GM21529 (cell line): ENCODE results near the gene NUDT22.

Experiments used
- ATAC-seq: cut with Tn5 transposase; IDR thresholded peaks from one replicate; pipeline ENCODE4 v1.9.1; 2021; ENCODE audit not compliant: unreplicated experiment

NUDT22 gene

DNA sequence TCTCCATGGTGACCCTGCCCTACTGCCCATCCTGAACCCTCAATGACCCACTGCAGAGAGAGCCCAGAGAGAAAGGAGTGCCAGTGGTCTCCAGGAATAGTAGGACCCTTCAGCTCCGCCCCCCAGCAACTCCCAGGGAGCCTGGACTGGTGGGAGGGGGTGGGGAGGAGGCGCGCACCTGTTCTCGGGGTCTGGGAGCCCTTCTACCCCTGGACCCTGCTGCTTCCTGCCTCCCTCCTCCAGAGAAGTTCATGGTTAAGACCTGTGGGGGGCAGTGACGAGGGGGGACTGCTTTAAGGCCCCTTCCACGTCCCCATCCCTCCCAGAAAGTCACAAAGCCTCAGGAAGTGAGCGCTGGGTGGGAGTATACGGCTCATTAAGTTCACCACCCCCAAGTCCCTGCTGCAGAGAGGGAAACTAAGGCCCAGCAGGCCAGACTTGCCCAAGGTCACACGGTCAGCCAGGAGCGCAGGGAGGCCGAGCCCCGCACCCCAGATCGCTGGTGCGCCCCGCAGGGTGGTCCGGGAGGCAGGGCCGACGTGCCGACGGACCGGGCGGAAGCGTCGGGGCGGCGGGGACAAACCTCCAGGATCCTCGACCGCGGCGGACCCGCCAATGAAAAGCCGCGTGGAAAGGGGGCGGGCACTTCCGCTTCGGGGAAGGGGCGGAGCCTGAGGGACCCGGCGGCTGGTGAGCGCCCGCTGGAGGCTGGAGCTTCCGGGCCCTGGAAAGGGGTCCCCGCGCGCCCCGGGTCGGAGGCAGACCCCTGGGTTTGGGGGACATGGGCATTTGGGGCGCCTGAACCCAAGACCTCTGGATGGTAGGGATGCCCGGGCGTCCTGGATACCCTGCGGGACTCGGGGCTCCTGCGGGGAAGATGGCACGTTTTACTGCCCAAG is at the start of gene NUDT22, which contains the start of gene TRPT1:
TSS of gene NUDT22 (plus strand) at position 667 of the 899 bp plus-strand sequence. CDS start 379 bp downstream, outside the sequence.
TSS of gene TRPT1 (minus strand) at position 579 of the 899 bp plus-strand sequence. CDS start at position 253, 326 bp downstream.
- ATAC-seq, result peak; percentile 42

- no peak for ATAC-seq
Observed at GRCh38 chr11:64176751-64177150, 49.3 kb upstream of the NUDT22 start.

- no peak for ATAC-seq
Observed at GRCh38 chr11:64178203-64178602, 47.9 kb upstream of the NUDT22 start.

DNA sequence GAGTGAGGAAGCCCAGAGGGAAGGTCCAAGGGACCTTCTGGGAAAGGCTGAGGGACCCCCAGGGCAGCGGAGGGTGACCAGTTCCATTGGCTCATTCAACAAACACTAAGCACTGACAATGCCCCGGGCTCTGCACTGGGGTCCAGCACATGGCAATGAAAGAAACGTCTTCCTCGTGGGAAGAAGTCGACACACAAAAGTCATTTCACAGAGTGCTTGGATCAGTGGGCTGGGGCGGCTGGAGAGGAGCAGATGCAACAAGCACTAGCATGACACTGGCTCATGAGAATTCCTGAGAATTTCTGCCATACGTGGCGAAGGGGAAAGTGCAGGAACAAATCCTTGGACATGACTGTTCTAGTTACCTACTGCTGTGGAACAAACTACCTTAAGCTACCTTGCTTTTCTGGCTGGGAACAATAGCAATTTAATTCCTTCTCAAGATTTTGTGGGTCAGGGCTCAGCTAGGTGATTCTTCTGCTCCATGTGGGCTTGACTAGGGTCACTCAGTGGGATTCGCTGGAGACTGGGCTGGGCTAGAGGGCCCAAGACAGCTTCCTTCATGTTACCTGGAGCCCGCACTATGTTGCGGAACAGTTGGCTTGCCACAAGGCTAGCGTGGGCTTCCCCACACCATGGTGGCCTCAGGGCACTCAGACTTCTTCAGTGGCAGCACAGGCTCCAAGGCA is 47.0 kb upstream of the NUDT22 start:
- ATAC-seq, result no peak

- ATAC-seq, result no peak
Observed at GRCh38 chr11:64180891-64181290, 45.2 kb upstream of the NUDT22 start.

DNA sequence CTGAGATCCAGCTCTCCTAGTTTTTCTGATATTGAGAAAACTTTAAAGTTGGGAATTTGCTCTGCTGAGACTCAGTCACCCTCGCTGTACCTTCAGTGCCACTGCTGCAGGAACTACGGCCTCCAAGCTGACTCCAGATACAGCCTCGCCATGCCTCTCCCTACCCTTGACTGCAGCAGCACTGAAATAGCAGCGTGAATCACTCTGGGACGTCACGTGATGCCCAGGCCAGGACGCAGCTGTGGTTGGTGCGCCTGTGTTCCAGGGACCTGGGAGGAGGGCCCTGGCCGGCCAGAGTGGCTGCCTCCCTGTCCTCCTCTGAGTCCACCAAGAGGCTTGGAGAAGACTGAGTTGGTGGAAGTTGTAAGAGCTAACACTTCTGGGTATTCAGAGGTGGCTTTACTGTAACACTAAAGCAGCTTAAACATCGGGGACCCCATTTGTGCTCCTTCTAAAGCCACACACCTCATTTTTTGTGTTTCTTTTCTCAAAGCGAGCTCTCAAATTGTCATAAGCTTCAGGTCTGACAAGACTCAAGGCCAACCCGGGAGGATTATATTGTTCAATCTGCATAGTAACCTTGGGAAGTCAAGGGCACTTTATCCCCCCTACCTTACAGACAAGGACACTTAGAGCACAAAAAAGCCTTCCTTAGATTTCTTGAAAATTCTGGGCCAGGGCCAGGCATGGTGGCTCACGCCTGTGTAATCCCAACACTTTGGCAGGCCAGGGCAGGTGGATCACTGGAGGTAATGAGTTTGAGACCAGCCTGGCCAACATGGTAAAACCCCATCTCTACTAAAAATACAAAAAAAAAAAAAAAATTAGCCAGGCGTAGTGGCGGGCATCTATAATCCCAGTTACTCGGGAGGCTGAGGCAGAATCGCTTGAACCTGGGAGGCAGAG is 44.3 kb upstream of the NUDT22 start:
- no peak for ATAC-seq

- ATAC-seq, result no peak
Observed at GRCh38 chr11:64183890-64184289, 42.2 kb upstream of the NUDT22 start.

DNA sequence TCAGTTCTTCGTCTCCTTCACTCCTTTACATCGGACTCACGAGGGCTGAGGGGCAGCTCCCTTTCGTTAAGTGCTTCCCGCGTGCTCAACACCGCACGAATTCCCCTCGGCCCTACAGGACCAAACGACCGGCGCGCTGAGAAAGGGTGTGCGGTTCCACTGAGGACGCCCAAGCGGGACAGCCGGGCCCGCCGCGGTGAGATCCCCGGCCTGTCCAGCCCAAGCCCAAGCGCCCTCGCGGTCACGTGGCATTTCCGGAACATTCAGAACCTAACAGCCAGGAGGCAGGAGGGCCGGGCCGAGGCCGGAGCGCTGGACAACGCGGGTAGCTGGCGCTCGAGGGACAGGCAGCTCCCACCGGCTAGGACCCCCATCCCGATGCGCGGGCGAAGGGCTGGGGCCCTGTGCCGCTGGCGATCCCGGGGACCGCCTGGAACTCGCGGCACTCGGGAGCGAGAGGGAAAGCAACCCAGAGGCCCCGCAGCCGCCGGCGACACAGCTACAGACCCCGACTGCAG is 40.8 kb upstream of the NUDT22 start:
- peak; percentile 20 for ATAC-seq

DNA sequence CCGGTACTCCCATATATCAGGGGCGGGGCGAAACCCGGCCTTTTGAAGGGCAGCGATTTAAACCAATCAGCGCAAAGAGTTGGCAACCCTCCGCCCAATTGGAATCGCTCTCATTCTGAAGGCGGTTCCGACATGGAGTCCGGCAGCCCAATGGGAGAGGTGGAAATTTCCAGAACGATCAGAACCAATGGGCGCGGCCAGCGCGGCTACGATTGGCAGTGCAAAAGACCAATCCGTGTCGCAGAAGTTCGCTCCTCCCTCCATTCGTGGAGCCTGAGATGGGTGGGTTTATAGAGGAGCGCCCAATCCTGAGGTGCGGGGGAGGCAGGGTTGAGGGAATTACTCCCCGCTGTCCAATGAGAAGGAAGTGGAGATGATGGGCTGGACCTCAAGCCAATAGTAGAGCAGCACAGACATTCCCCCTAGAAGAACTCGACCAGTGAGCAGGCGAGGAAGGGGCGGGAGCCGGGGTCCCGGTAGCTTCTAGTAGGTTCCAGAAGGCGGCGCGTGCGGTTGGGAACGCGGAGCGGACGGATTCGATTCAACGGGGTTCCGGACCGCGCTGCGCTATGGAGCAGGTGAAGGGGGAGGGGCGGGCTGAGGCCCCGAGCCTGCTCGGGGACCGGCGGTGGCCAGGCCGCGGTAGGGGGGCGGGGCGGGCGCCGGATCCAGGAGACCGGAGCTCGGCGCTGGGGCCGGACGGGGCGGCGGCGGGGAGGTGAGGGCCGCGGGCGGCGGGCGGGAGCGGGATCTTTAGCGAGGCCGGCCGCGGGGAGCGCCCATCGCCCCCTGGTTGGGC is 40.2 kb upstream of the NUDT22 start, which contains the start of gene STIP1:
TSS of gene STIP1 (plus strand) at position 479 of the 799 bp plus-strand sequence. CDS start at position 570, 91 bp downstream.
- ATAC-seq, result peak; percentile 77

DNA sequence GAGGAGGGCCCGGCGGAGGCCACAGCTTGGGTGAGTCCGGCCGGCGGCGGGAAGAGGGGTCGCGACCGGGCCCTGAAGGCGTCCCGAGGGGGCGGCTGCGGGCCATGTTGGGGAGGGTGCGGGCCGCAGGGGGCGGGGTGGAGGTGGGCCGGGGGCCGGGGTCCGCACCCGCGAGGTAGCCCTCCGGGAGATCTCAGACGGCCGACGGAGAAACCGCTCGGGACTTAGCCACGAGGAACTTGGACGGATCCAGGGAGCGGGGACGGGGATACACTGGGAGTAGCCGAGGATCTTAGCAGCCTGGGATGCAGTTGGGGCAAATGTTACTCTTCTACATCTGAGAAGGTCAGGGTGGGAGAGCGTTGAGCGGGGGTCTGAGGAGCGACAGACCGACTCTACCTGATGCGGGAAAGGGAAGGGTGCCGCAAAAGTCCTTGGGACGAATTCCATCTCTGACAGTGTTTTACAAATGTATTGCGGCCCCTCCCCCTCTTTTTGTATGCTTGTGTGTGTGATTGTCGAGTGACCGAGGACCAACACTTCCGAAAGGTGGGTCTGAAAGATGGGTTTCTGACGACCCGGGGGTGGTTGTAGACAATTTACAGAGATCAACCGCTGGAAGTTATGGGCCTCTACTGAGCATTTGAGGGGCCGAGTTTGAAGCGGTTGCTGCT is 39.4 kb upstream of the NUDT22 start:
- ATAC-seq, result no peak

DNA sequence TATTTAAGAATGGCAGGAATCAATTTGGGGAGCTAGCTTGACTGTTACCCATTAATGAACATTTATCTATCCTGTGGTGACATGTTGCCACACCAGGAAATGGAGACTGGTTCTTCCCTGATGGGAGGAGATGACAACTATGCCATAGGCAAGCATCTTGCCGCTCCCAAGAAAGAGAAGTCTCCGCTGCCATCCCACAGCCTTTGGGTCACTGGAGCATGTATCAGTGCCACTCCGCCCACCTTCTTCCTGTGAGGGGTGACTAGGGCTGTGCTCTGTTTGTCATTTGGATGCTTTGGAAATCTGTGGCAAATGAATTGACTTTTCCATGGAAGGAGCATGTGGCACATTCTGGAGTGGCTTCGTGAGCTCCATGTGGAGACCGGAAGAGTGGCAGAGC is 33.6 kb upstream of the NUDT22 start:
- no peak for ATAC-seq

GRCh38 chr11:64196626-64197025 is 29.4 kb upstream of the NUDT22 start:
- no peak for ATAC-seq

GRCh38 chr11:64198511-64198910 is 27.6 kb upstream of the NUDT22 start:
- ATAC-seq, result no peak

DNA sequence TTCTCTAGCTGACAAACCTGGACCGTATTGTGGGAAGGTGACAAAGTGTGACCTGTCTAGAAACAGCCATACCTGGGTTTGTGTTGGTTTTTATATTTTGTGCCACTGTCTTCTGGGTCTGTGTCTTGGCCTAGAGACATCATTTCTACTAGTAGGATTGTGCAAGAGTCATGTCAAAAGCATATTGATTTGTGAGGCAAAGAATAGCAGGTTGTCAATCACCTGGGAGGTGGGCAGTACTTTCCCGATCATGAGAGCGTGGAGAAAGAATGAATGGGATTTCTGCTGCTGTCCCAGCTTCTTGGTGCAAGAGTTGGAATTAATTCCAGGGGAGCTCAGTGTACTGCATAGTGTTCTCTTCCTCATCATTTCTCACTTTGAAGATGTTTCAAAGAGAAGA is 24.5 kb upstream of the NUDT22 start:
- no peak for ATAC-seq

GRCh38 chr11:64202992-64203391 is 23.1 kb upstream of the NUDT22 start:
- no peak for ATAC-seq

- no peak for ATAC-seq
Observed at GRCh38 chr11:64203421-64204079, 22.5 kb upstream of the NUDT22 start.

- ATAC-seq, result no peak
Observed at GRCh38 chr11:64204080-64204440, 22.0 kb upstream of the NUDT22 start.

- ATAC-seq, result no peak
Observed at GRCh38 chr11:64204464-64204989, 21.5 kb upstream of the NUDT22 start.
